Natural killer cell (primary cell): ENCODE data around the gene TRIM29. TPM values are rescaled to one million over a fixed set of nuclear protein-coding genes. Genes with fewer than 3 reads are reported as not detected.

Experiments used
- ATAC-seq, 3 donors: fragments of 150-1000 bp in 2 of 3; fragments of 200-7000 bp in 1 of 3; cut with Tn5 transposase; 1 replicate in 1 of 3; 2 replicates in 2 of 3; pipeline ENCODE4 v1.10.0; 2021; ENCODE audit warnings: mild to moderate bottlenecking in 2 of 3, moderate library complexity in 2 of 3
- DNase-seq, 2 donors: peaks; one replicate each; pipeline versions ENCODE4 v3.0.0 to v3.0.0-alpha.2; 2013 to 2021; ENCODE audit warnings: mixed read lengths in 1 of 2
- H3K27ac ChIP-seq: one replicate; pipeline ENCODE4 v1.5.1; 2013; ENCODE audit warnings: mild to moderate bottlenecking, low read length
- H3K27me3 ChIP-seq: one replicate; pipeline ENCODE4 v1.6.1; 2013; ENCODE audit warnings: low read length; ENCODE audit not compliant: control insufficient read depth, insufficient read depth
- H3K36me3 ChIP-seq: one replicate; pipeline ENCODE4 v1.6.1; 2013; ENCODE audit warnings: low read length; ENCODE audit not compliant: control insufficient read depth, insufficient read depth
- H3K4me1 ChIP-seq: one replicate; pipeline ENCODE4 v1.6.1; 2013; ENCODE audit warnings: low read length; ENCODE audit not compliant: control insufficient read depth, insufficient read depth
- H3K4me3 ChIP-seq: one replicate; pipeline ENCODE4 v1.5.1; 2013; ENCODE audit warnings: low read length
- H3K9me3 ChIP-seq: one replicate; pipeline ENCODE4 v1.6.1; 2013; ENCODE audit warnings: low read length; ENCODE audit not compliant: control insufficient read depth, insufficient read depth
- H3K27ac Mint-ChIP-seq, 2 donors: one replicate each; pipeline ENCODE4 v1.8.0; 2022; ENCODE audit warnings: mild to moderate bottlenecking in 2 of 2, mixed read lengths in 2 of 2, moderate library complexity in 1 of 2
- H3K27me3 Mint-ChIP-seq, 2 donors: one replicate each; pipeline ENCODE4 v1.8.0; 2022; ENCODE audit warnings: low read depth in 2 of 2, mixed read lengths in 2 of 2
- H3K36me3 Mint-ChIP-seq: one replicate; pipeline ENCODE4 v1.8.0; 2022; ENCODE audit warnings: mixed read lengths
- H3K4me1 Mint-ChIP-seq, 2 donors: one replicate each; pipeline ENCODE4 v1.8.0; 2022; ENCODE audit warnings: mixed read lengths in 2 of 2
- H3K4me3 Mint-ChIP-seq: one replicate; pipeline ENCODE4 v1.8.0; 2022; ENCODE audit warnings: mild to moderate bottlenecking, moderate library complexity, mixed read lengths
- H3K9me3 Mint-ChIP-seq, 2 donors: one replicate each; pipeline ENCODE4 v1.8.0; 2022; ENCODE audit warnings: mixed read lengths in 2 of 2
- WGBS: methylation state at CpG from one replicate; pipeline ENCODE4 v1.1.7; 2013; ENCODE audit warnings: missing lambda C conversion rate; ENCODE audit not compliant: insufficient coverage; 5-methylcytosine and 5-hydroxymethylcytosine counted together
- intact Hi-C: fragments of 100-400 bp; cut with micrococcal nuclease; formaldehyde crosslinking; loops from one replicate; pipeline ENCODE4 v1.14.2; 2022
- total RNA-seq, 4 donors: library from RNA; stranded (reverse); fragments of 120-200 nt in 1 of 4; gene quantifications; one replicate each; pipeline versions ENCODE4 v1.2.3 to v1.2.4, GENCODE V29; 2013 to 2022
- TF ChIP-seq, protein P1 (sequence below): fragments of 200-600 bp; IDR thresholded peaks from one replicate; pipeline ENCODE4 v1.8.0; 2022; ENCODE audit warnings: antibody characterized with exemption

Gene TRIM29
- total RNA-seq, 3 donors from 2014 or later (not counting 1 experiment from before 2014, with no cell fraction given), result not detected

DNA sequence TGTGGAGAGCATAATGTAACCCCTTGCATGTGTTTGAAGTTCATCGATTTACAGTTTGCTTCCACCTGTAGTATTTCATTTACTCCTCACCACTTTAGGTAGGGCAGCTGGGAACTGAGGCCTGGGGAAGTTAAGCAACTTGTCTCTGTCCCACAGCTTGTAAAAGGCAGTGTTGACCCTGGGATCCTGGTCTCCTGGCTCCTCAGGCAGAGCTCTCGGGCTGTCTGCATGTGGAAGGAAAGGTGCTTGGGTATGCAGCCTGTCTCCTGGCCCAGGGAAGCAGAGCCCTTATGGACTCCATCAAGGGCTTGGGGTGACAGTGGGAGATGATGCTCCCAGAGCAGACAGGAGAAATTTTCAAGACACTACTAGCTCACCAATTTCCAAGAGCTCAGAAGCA is 49.9 kb downstream of the TRIM29 start:
- ATAC-seq (peak in 1 of 3 donors; percentile 30), DNase-seq (no peak)
- H3K36me3 Mint-ChIP-seq, result no peaks in the 10 kb centered on the region
- H3K36me3 ChIP-seq, result no peaks in the 10 kb centered on the region
- WGBS, result 86% methylated on average over 1 of the region's 2 CpGs
- H3K4me1 Mint-ChIP-seq, result peaks cover 0 to 4% of the 10 kb centered on the region in 2 donors
- no peak overlapping the region for H3K27ac Mint-ChIP-seq
- H3K9me3 Mint-ChIP-seq, result no peaks in the 10 kb centered on the region
- no peak overlapping the region for H3K4me3 Mint-ChIP-seq
- H3K4me1 ChIP-seq, result no peaks in the 10 kb centered on the region
- TF ChIP-seq, protein P1, sequence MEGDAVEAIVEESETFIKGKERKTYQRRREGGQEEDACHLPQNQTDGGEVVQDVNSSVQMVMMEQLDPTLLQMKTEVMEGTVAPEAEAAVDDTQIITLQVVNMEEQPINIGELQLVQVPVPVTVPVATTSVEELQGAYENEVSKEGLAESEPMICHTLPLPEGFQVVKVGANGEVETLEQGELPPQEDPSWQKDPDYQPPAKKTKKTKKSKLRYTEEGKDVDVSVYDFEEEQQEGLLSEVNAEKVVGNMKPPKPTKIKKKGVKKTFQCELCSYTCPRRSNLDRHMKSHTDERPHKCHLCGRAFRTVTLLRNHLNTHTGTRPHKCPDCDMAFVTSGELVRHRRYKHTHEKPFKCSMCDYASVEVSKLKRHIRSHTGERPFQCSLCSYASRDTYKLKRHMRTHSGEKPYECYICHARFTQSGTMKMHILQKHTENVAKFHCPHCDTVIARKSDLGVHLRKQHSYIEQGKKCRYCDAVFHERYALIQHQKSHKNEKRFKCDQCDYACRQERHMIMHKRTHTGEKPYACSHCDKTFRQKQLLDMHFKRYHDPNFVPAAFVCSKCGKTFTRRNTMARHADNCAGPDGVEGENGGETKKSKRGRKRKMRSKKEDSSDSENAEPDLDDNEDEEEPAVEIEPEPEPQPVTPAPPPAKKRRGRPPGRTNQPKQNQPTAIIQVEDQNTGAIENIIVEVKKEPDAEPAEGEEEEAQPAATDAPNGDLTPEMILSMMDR, result no peak
- no peak overlapping the region for H3K4me3 ChIP-seq
- intact Hi-C loops, result no loop called here
- no peaks in the 10 kb centered on the region for H3K27me3 ChIP-seq
- no peaks in the 10 kb centered on the region for H3K9me3 ChIP-seq
- peaks cover 7 to 16% of the 10 kb centered on the region in 2 donors for H3K27me3 Mint-ChIP-seq
- no peak overlapping the region for H3K27ac ChIP-seq

DNA sequence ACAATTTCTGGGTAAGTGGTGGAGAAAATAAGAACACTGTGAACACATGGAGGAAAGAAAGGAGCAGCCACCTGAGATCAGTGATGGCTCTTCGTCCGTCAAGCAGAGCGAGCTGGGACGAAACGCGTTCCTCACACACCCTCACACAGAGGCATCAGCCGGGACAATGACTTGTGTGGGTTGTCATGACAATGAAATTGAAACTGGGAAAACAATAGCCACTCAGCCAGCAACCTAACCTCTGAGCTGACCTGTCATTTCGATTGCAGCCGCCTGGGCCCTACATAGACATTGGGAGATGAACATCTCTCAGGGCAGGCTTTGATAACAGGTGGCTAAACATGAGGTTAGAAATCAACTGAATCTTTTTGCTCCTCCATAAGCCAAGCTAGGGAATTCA is 51.3 kb downstream of the TRIM29 start:
- H3K4me3 ChIP-seq, result no peak overlapping the region
- H3K27me3 Mint-ChIP-seq, result peaks cover 3 to 16% of the 10 kb centered on the region in 2 donors
- no peaks in the 10 kb centered on the region for H3K36me3 ChIP-seq
- H3K4me3 Mint-ChIP-seq, result no peak overlapping the region
- no peaks in the 10 kb centered on the region for H3K9me3 ChIP-seq
- H3K36me3 Mint-ChIP-seq, result no peaks in the 10 kb centered on the region
- no peaks in the 10 kb centered on the region for H3K4me1 ChIP-seq
- DNase-seq (no peak), ATAC-seq (no peak)
- H3K9me3 Mint-ChIP-seq, result no peaks in the 10 kb centered on the region
- no peak overlapping the region for H3K27ac Mint-ChIP-seq
- TF ChIP-seq, protein P1, result no peak
- no peak overlapping the region for H3K27ac ChIP-seq
- peaks cover 0 to 4% of the 10 kb centered on the region in 2 donors for H3K4me1 Mint-ChIP-seq
- WGBS, result 84% methylated on average over 5 of the region's 9 CpGs
- intact Hi-C loops, result no loop called here
- H3K27me3 ChIP-seq, result no peaks in the 10 kb centered on the region

DNA sequence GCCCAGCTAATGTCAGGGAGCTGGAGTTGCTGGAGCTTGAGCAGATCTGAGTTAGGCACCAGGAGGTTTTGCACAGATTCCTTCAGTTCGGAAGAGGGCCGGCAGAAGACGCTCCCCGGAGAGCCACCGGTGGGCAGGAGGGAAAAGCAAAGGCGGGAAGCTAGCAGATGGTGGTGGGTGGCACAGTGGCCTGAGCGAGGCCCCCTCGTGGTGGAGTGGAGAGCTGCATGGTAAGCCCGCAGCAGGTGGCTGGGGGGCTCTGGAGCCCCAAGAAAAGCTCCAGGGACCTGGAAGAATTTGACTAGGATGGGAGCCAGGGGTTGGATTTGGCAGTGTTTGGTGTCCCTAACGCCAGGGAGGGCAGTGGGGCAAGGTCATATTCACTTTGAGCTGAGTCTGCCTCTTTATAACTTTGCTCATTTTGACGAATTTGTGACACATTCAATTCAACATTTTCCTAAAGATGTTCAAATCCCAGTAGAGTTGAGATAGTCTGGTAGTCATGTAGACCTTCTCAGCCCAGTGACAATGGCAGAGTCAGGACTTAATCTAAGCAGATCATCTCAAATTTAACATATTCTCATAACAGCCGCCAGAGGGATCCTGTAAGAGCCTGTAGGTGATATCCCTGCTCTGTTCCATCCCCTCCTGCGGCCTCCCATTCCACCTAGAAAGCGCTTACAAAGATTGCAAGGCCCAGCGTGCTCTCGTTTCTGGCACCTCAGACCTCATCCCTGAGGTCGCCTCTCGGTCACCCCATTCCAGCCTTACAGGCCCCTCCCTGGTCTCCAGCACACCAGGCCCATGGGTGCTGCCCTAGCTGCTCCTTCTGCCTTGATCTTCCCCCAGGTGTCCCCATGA is 57.9 kb downstream of the TRIM29 start:
- no peaks in the 10 kb centered on the region for H3K27me3 ChIP-seq
- no peak overlapping the region for H3K27ac ChIP-seq
- no peaks in the 10 kb centered on the region for H3K36me3 ChIP-seq
- H3K9me3 ChIP-seq, result no peaks in the 10 kb centered on the region
- Mint-ChIP-seq H3K4me3 (no peak overlapping the region), H3K27me3 (peaks cover 14 to 32% of the 10 kb centered on the region in 2 donors), H3K27ac (no peak overlapping the region), H3K4me1 (peaks cover 0 to 5% of the 10 kb centered on the region in 2 donors), H3K36me3 (no peaks in the 10 kb centered on the region), H3K9me3 (no peaks in the 10 kb centered on the region)
- no peak overlapping the region for H3K4me3 ChIP-seq
- ATAC-seq (peak; percentile 52 to 75 (median 73)), DNase-seq (peak; percentile 18 to 44)
- TF ChIP-seq, protein P1, result peak; percentile 79
- intact Hi-C loops, result loop anchor here (1.0 kb wide), 1 partner anchor 414 kb away; no protein-coding TSS in a partner anchor
- no peaks in the 10 kb centered on the region for H3K4me1 ChIP-seq
- 52% methylated on average over 18 of the region's 18 CpGs for WGBS
